Mesenchymal stem cell (in vitro differentiated cells and primary cell): ENCODE measurements around the gene BAD.
A peak's percentile ranks its signal among the peaks of the same experiment; 100 is the strongest.

Experiments used
- DNase-seq: peaks from one replicate; pipeline ENCODE4 v3.0.0-alpha.2; 2013
- H2AFZ ChIP-seq: one replicate; pipeline ENCODE4 v1.6.1; 2013; ENCODE audit warnings: low read depth, mild to moderate bottlenecking, control low read depth, inconsistent platforms, low read length, moderate library complexity
- H2AK5ac ChIP-seq: 2 replicates; pipeline ENCODE4 v1.6.1; 2013; ENCODE audit warnings: low read length, moderate library complexity, mild to moderate bottlenecking, inconsistent platforms; ENCODE audit not compliant: severe bottlenecking
- H2BK120ac ChIP-seq: one replicate; pipeline ENCODE4 v1.6.1; 2013; ENCODE audit warnings: low read depth, mild to moderate bottlenecking, inconsistent platforms, low read length, moderate library complexity
- H2BK12ac ChIP-seq, 2 experiments: one replicate each; pipeline ENCODE4 v1.6.1; 2013; ENCODE audit warnings: inconsistent platforms in 2 of 2, low read length in 2 of 2, mild to moderate bottlenecking in 2 of 2, moderate library complexity in 2 of 2, control low read depth in 1 of 2
- H2BK15ac ChIP-seq: one replicate; pipeline ENCODE4 v1.6.1; 2013; ENCODE audit warnings: mild to moderate bottlenecking, low read depth, inconsistent platforms; ENCODE audit not compliant: poor library complexity, severe bottlenecking
- H2BK5ac ChIP-seq: 2 replicates; pipeline ENCODE4 v1.6.1; 2013; ENCODE audit warnings: low read depth, mild to moderate bottlenecking, low read length, control low read depth, inconsistent platforms; ENCODE audit not compliant: poor library complexity, severe bottlenecking
- H3K14ac ChIP-seq, 2 experiments: one replicate each; pipeline ENCODE4 v1.6.1; 2013; ENCODE audit warnings: inconsistent platforms in 2 of 2, low read length in 2 of 2, control low read depth in 1 of 2, mild to moderate bottlenecking in 1 of 2, moderate library complexity in 1 of 2
- H3K18ac ChIP-seq, 2 experiments: one replicate each; pipeline ENCODE4 v1.6.1; 2013; ENCODE audit warnings: inconsistent platforms in 2 of 2, low read length in 2 of 2, control low read depth in 1 of 2, low read depth in 1 of 2, mild to moderate bottlenecking in 1 of 2
- H3K23ac ChIP-seq, 2 experiments: one replicate each; pipeline ENCODE4 v1.6.1; 2013; ENCODE audit warnings: inconsistent platforms in 2 of 2, low read length in 2 of 2, mild to moderate bottlenecking in 2 of 2, moderate library complexity in 2 of 2, control low read depth in 1 of 2
- H3K27ac ChIP-seq: 2 replicates; pipeline ENCODE4 v1.5.1; 2013; ENCODE audit warnings: mild to moderate bottlenecking, moderate library complexity, low read length, control low read depth, inconsistent platforms; ENCODE audit not compliant: poor library complexity, severe bottlenecking
- H3K27me3 ChIP-seq, 2 experiments: 2 replicates each; pipeline versions ENCODE4 v1.6.1 to v1.7.0; 2013; ENCODE audit warnings: low read length in 2 of 2, mild to moderate bottlenecking in 2 of 2, moderate library complexity in 2 of 2, control low read depth in 1 of 2, inconsistent platforms in 1 of 2; ENCODE audit not compliant: control insufficient read depth in 1 of 2, insufficient read depth in 1 of 2
- H3K36me3 ChIP-seq, 2 experiments: 2 replicates each; pipeline versions ENCODE4 v1.6.1 to v1.7.0; 2013; ENCODE audit warnings: low read length in 2 of 2, control low read depth in 1 of 2, inconsistent platforms in 1 of 2, low read depth in 1 of 2, mild to moderate bottlenecking in 1 of 2; ENCODE audit not compliant: insufficient read depth in 2 of 2, control insufficient read depth in 1 of 2
- H3K4ac ChIP-seq, 2 experiments: one replicate each; pipeline ENCODE4 v1.6.1; 2013; ENCODE audit warnings: inconsistent platforms in 2 of 2, low read length in 2 of 2, mild to moderate bottlenecking in 2 of 2, moderate library complexity in 2 of 2, control low read depth in 1 of 2, low read depth in 1 of 2
- H3K4me1 ChIP-seq: 2 replicates; pipeline ENCODE4 v1.6.1; 2013; ENCODE audit warnings: low read depth, low read length, control low read depth; ENCODE audit not compliant: control insufficient read depth, insufficient read depth
- H3K4me2 ChIP-seq: 2 replicates; pipeline ENCODE4 v1.6.1; 2013; ENCODE audit warnings: low read length, mild to moderate bottlenecking, inconsistent platforms; ENCODE audit not compliant: poor library complexity, severe bottlenecking
- H3K4me3 ChIP-seq, 2 experiments: 2 replicates each; pipeline versions ENCODE4 v1.5.1 to v1.7.0; 2013; ENCODE audit warnings: low read length in 2 of 2, mild to moderate bottlenecking in 2 of 2, control low read depth in 1 of 2, low read depth in 1 of 2; ENCODE audit not compliant: insufficient read depth in 1 of 2
- H3K79me1 ChIP-seq: replicated peaks from 2 replicates; pipeline ENCODE4 v1.6.1; 2013; ENCODE audit warnings: mild to moderate bottlenecking, control low read depth, low read length, inconsistent platforms; ENCODE audit not compliant: poor library complexity, severe bottlenecking
- H3K9ac ChIP-seq: 2 replicates; pipeline ENCODE4 v1.7.0; 2013; ENCODE audit warnings: mild to moderate bottlenecking, low read length, moderate library complexity
- H3K9me3 ChIP-seq: 2 replicates; pipeline ENCODE4 v1.7.0; 2013; ENCODE audit warnings: mild to moderate bottlenecking, low read length; ENCODE audit not compliant: control insufficient read depth
- H4K8ac ChIP-seq: one replicate; pipeline ENCODE4 v1.6.1; 2013; ENCODE audit warnings: inconsistent platforms, mild to moderate bottlenecking, low read length, moderate library complexity
- H4K91ac ChIP-seq: one replicate; pipeline ENCODE4 v1.6.1; 2013; ENCODE audit warnings: mild to moderate bottlenecking, low read length, inconsistent platforms
- WGBS: methylation state at CpG from one replicate; pipeline ENCODE4 v1.1.7; 2013; ENCODE audit warnings: mixed read lengths; 5-methylcytosine and 5-hydroxymethylcytosine counted together

The BAD gene

GRCh38 chr11:64237484-64237951, 46.9 kb downstream of the BAD start:
- peaks cover 37% of the 10 kb centered on the region for H3K79me1 ChIP-seq
- H2BK120ac ChIP-seq = no peak overlapping the region
- H3K27me3 ChIP-seq = no peaks in the 10 kb centered on the region
- WGBS = 95% methylated on average over 11 of the region's 12 CpGs
- no peak overlapping the region for H3K9ac ChIP-seq
- H2BK12ac ChIP-seq = peak overlapping the region in 1 of 2 experiments; percentile 28
- no peak overlapping the region for H3K18ac ChIP-seq
- peak overlapping the region; percentile 15 for H4K91ac ChIP-seq
- H3K23ac ChIP-seq = no peak overlapping the region
- no peak overlapping the region for H3K4me3 ChIP-seq
- H4K8ac ChIP-seq = no peak overlapping the region
- no peak overlapping the region for H3K27ac ChIP-seq
- no peak overlapping the region for H3K14ac ChIP-seq
- no peak overlapping the region for H2AFZ ChIP-seq
- H3K9me3 ChIP-seq = no peaks in the 10 kb centered on the region
- peaks cover 35 to 36% of the 10 kb centered on the region in 2 experiments for H3K36me3 ChIP-seq
- no peak for DNase-seq
- no peak overlapping the region for H3K4ac ChIP-seq
- H2BK15ac ChIP-seq = no peak overlapping the region
- H2BK5ac ChIP-seq = no peak overlapping the region
- H3K4me1 ChIP-seq = peaks cover 32% of the 10 kb centered on the region
- no peak overlapping the region for H2AK5ac ChIP-seq
- H3K4me2 ChIP-seq = no peak overlapping the region

GRCh38 chr11:64235437-64236161, 48.9 kb downstream of the BAD start:
- Histone ChIP-seq H3K4me3 (peak overlapping the region in 1 of 2 experiments; percentile 91), H4K91ac (peak overlapping the region; percentile 23), H3K27me3 (no peaks in the 10 kb centered on the region), H2BK15ac (no peak overlapping the region), H2AFZ (no peak overlapping the region), H3K4ac (no peak overlapping the region), H3K9ac (peak overlapping the region; percentile 80), H3K14ac (peak overlapping the region in 1 of 2 experiments; percentile 80), H3K23ac (no peak overlapping the region), H4K8ac (peak overlapping the region; percentile 10), H3K9me3 (no peaks in the 10 kb centered on the region), H3K4me2 (peak overlapping the region; percentile 73), H3K4me1 (peaks cover 41% of the 10 kb centered on the region), H3K79me1 (peaks cover 46% of the 10 kb centered on the region), H3K27ac (no peak overlapping the region), H2AK5ac (no peak overlapping the region), H3K18ac (peak overlapping the region in 1 of 2 experiments; percentile 37), H2BK12ac (peak overlapping the region in 1 of 2 experiments; percentile 7), H3K36me3 (peaks cover 36 to 43% of the 10 kb centered on the region in 2 experiments), H2BK120ac (peak overlapping the region; percentile 57), H2BK5ac (no peak overlapping the region)
- WGBS = 95% methylated on average over 10 of the region's 12 CpGs
- no peak for DNase-seq

GRCh38 chr11:64234647-64235379, 49.7 kb downstream of the BAD start:
- 4% methylated on average over 43 of the region's 80 CpGs for WGBS
- H3K9me3 ChIP-seq = no peaks in the 10 kb centered on the region
- peak; percentile 20 for DNase-seq
- peaks cover 40% of the 10 kb centered on the region for H3K79me1 ChIP-seq
- peak overlapping the region; percentile 80 for H3K9ac ChIP-seq
- peak overlapping the region; percentile 81 for H4K8ac ChIP-seq
- peak overlapping the region; percentile 87 to 91 for H3K4me3 ChIP-seq
- peaks cover 33 to 43% of the 10 kb centered on the region in 2 experiments for H3K36me3 ChIP-seq
- H2AFZ ChIP-seq = peak overlapping the region; percentile 63
- peak overlapping the region; percentile 12 for H2BK5ac ChIP-seq
- H2AK5ac ChIP-seq = no peak overlapping the region
- peak overlapping the region in 1 of 2 experiments; percentile 90 for H3K23ac ChIP-seq
- H3K4me1 ChIP-seq = peaks cover 34% of the 10 kb centered on the region
- peak overlapping the region; percentile 73 for H3K4me2 ChIP-seq
- peak overlapping the region; percentile 78 for H2BK120ac ChIP-seq
- H3K27me3 ChIP-seq = no peaks in the 10 kb centered on the region
- H3K14ac ChIP-seq = peak overlapping the region in 1 of 2 experiments; percentile 85
- no peak overlapping the region for H3K27ac ChIP-seq
- H2BK15ac ChIP-seq = peak overlapping the region; percentile 74
- H2BK12ac ChIP-seq = peak overlapping the region in 1 of 2 experiments; percentile 50
- H3K18ac ChIP-seq = peak overlapping the region; percentile 24 to 98
- H4K91ac ChIP-seq = peak overlapping the region; percentile 81
- H3K4ac ChIP-seq = peak overlapping the region in 1 of 2 experiments; percentile 90
